HCT116 (cell line): ENCODE data around the gene CRISP3. TPM values are rescaled to one million over a fixed set of nuclear protein-coding genes. Genes with fewer than 3 reads are reported as not detected.
"Not testable (repeated sequence)": the region's sequence is repeated elsewhere in the genome, so short reads cannot be mapped to it uniquely, and the experiment has no call there.

ENCODE experiments used
- ATAC-seq: fragments of 200-7000 bp; cut with Tn5 transposase; 2 replicates; pipeline ENCODE4 v1.9.1; 2020; ENCODE audit warnings: mild to moderate bottlenecking, moderate library complexity
- BruUV-seq: library from RNA; stranded (reverse); fragments of 400-500 nt; replicated peaks from 2 replicates; lab custom pipeline; 2021; lab: Mats Ljungman, UMichigan
- CTCF ChIA-PET: fragments of 300-600 bp; sonication (Branson Sonifier 250); formaldehyde crosslinking; loops from one replicate; lab custom pipeline; 2021; ENCODE audit warnings: antibody characterized with exemption; lab: Charles Lee
- POLR2A ChIA-PET: fragments of 300-600, 350-600 bp; sonication (Branson Sonifier 250); formaldehyde crosslinking; loops from one replicate; lab custom pipeline; 2021; ENCODE audit warnings: antibody characterized with exemption; lab: Charles Lee
- RAD21 ChIA-PET, 2 experiments: fragments of 300-600 bp; sonication (Branson Sonifier 250); formaldehyde crosslinking; loops; one replicate each; lab custom pipeline; 2023; ENCODE audit warnings: low total read pairs in 2 of 2; ENCODE audit not compliant: uncharacterized antibody in 2 of 2, unreplicated experiment in 2 of 2, low non-redundant PET in 1 of 2; lab: Charles Lee
- DNase-seq: peaks from one replicate; pipeline ENCODE4 v3.0.0-alpha.2; 2010; ENCODE audit warnings: low read depth, low spot score
- H2AFZ ChIP-seq: fragments of 200-600 bp; shearing (Covaris generic), sonication (generic); 2 replicates; pipeline ENCODE4 v1.6.1; 2017; ENCODE audit warnings: low read depth, mixed run types, mixed read lengths, antibody characterized with exemption, low read length; ENCODE audit not compliant: poor library complexity, severe bottlenecking
- H3K27ac ChIP-seq: 2 replicates; pipeline ENCODE4 v1.5.1; 2012; ENCODE audit warnings: low read depth, low read length
- H3K27me3 ChIP-seq: fragments of 200-600 bp; sonication (generic); 2 replicates; pipeline ENCODE4 v1.6.1; 2016; ENCODE audit warnings: mixed run types, low read length, mixed read lengths; ENCODE audit not compliant: insufficient read depth
- H3K36me3 ChIP-seq, 2 experiments: fragments of 200-500 bp in 1 of 2; fragments of 200-600 bp in 1 of 2; sonication (Bioruptor generic) in 1 of 2; sonication (generic) in 1 of 2; 2 replicates each; pipeline versions ENCODE4 v1.5.1 to v1.6.1; 2014 to 2016; ENCODE audit warnings: low read length in 2 of 2, inconsistent platforms in 1 of 2, mixed read lengths in 1 of 2, mixed run types in 1 of 2; ENCODE audit not compliant: insufficient read depth in 2 of 2, control insufficient read depth in 1 of 2
- H3K4me1 ChIP-seq, 2 experiments: fragments of 200-600 bp in 1 of 2; sonication (generic) in 1 of 2; 2 replicates each; pipeline versions ENCODE4 v1.5.1 to v1.6.1; 2012 to 2017; ENCODE audit warnings: low read length in 2 of 2, inconsistent platforms in 1 of 2, mild to moderate bottlenecking in 1 of 2, mixed read lengths in 1 of 2, mixed run types in 1 of 2, moderate library complexity in 1 of 2; ENCODE audit not compliant: insufficient read depth in 2 of 2, control insufficient read depth in 1 of 2
- H3K4me2 ChIP-seq: fragments of 200-600 bp; sonication (generic); 2 replicates; pipeline ENCODE4 v1.6.1; 2017; ENCODE audit warnings: mixed run types, low read length, mixed read lengths
- H3K4me3 ChIP-seq, 2 experiments: fragments of 200-600 bp in 1 of 2; sonication (generic) in 1 of 2; replicated peaks in 1 of 2; 2 replicates each; pipeline ENCODE4 v1.5.1; 2011 to 2016; ENCODE audit warnings: low read length in 2 of 2, control low read depth in 1 of 2, low read depth in 1 of 2, mild to moderate bottlenecking in 1 of 2, mixed read lengths in 1 of 2, mixed run types in 1 of 2
- H3K79me2 ChIP-seq: fragments of 200-600 bp; sonication (generic); 2 replicates; pipeline ENCODE4 v1.6.1; 2017; ENCODE audit warnings: mild to moderate bottlenecking, mixed run types, low read length, moderate library complexity, mixed read lengths; ENCODE audit not compliant: insufficient read depth
- H3K9ac ChIP-seq: fragments of 200-600 bp; sonication (generic); 2 replicates; pipeline ENCODE4 v1.6.1; 2016; ENCODE audit warnings: low read length, mixed read lengths
- H3K9me2 ChIP-seq: fragments of 200-600 bp; sonication (generic), shearing (Covaris generic); 2 replicates; pipeline ENCODE4 v1.6.1; 2017; ENCODE audit warnings: mixed run types, mild to moderate bottlenecking, moderate library complexity; ENCODE audit not compliant: insufficient read depth
- H3K9me3 ChIP-seq, 2 experiments: fragments of 200-500 bp in 1 of 2; fragments of 200-600 bp in 1 of 2; sonication (Bioruptor generic) in 1 of 2; sonication (generic) in 1 of 2; 2 replicates each; pipeline ENCODE4 v1.6.1; 2014 to 2017; ENCODE audit warnings: low read length in 2 of 2, mixed read lengths in 2 of 2, inconsistent platforms in 1 of 2, low read depth in 1 of 2, mild to moderate bottlenecking in 1 of 2, mixed run types in 1 of 2, moderate library complexity in 1 of 2; ENCODE audit not compliant: control insufficient read depth in 1 of 2, insufficient read depth in 1 of 2
- H4K20me1 ChIP-seq: fragments of 200-600 bp; sonication (generic), shearing (Covaris generic); 2 replicates; pipeline ENCODE4 v1.6.1; 2017; ENCODE audit warnings: mixed run types, mild to moderate bottlenecking, moderate library complexity; ENCODE audit not compliant: insufficient read depth
- CBX3 ChIP-seq: IDR thresholded peaks from 2 replicates; pipeline ENCODE4 v1.6.1; 2012; ENCODE audit warnings: low read depth
- ELF1 ChIP-seq: IDR thresholded peaks from 2 replicates; pipeline ENCODE4 v1.6.1; 2012; ENCODE audit warnings: low read depth, borderline replicate concordance
- JUND ChIP-seq: IDR thresholded peaks from 2 replicates; pipeline ENCODE4 v1.6.1; 2012
- MAX ChIP-seq: IDR thresholded peaks from 2 replicates; pipeline ENCODE4 v1.6.1; 2012
- RAD21 ChIP-seq: IDR thresholded peaks from 2 replicates; pipeline ENCODE4 v1.6.1; 2012; ENCODE audit warnings: low read depth, mild to moderate bottlenecking
- SIN3A ChIP-seq: IDR thresholded peaks from 2 replicates; pipeline ENCODE4 v1.6.1; 2012; ENCODE audit warnings: low read depth
- SP1 ChIP-seq: IDR thresholded peaks from 2 replicates; pipeline ENCODE4 v1.6.1; 2012; ENCODE audit warnings: low read depth
- SRF ChIP-seq: IDR thresholded peaks from 2 replicates; pipeline ENCODE4 v1.6.1; 2012; ENCODE audit warnings: low read depth
- ZFX ChIP-seq: fragments of 450-650 bp; IDR thresholded peaks from 2 replicates; pipeline ENCODE4 v1.6.1; 2017
- intact Hi-C: fragments of 100-400 bp; cut with micrococcal nuclease; formaldehyde crosslinking; loops from 2 replicates; pipeline ENCODE4 v1.10.0; 2022
- total RNA-seq: library from RNA; stranded (reverse); gene quantifications from one replicate; pipeline ENCODE4 v1.2.1, GENCODE V29; 2021; ENCODE audit not compliant: unreplicated experiment

The CRISP3 gene
- total RNA-seq, 1 experiment from 2014 or later, result not detected

- H3K9ac ChIP-seq, result no peak overlapping the region
- ChIA-PET CTCF (no interaction called here), RAD21 (no interaction called here), POLR2A (no interaction called here)
- H3K4me3 ChIP-seq, result no peak overlapping the region
- H2AFZ ChIP-seq, result no peak overlapping the region
- no peaks in the 10 kb centered on the region for H4K20me1 ChIP-seq
- H3K4me2 ChIP-seq, result no peak overlapping the region
- no peak for TF ChIP-seq SIN3A
- TF ChIP-seq ZFX, result no peak
- TF ChIP-seq JUND, result no peak
- TF ChIP-seq SP1, result no peak
- no peak for TF ChIP-seq SRF
- TF ChIP-seq CBX3, result no peak
- TF ChIP-seq RAD21, result no peak
- no peak for TF ChIP-seq ELF1
- no peak for TF ChIP-seq MAX
- no peak overlapping the region for H3K27ac ChIP-seq
- no peaks in the 10 kb centered on the region for H3K9me3 ChIP-seq
- H3K79me2 ChIP-seq, result no peaks in the 10 kb centered on the region
- H3K27me3 ChIP-seq, result no peaks in the 10 kb centered on the region
- no peaks in the 10 kb centered on the region for H3K4me1 ChIP-seq
- intact Hi-C loops, result no loop called here
- no peaks in the 10 kb centered on the region for H3K36me3 ChIP-seq
- no peaks in the 10 kb centered on the region for H3K9me2 ChIP-seq
- DNase-seq (no peak), ATAC-seq (no peak)
- no TSS peak for BruUV-seq
These were observed 13.9 kb downstream of the CRISP3 start for GRCh38 chr6:49730251-49730650.

- ATAC-seq, DNase-seq, H3K4me1 ChIP-seq, H3K36me3 ChIP-seq, H2AFZ ChIP-seq, H4K20me1 ChIP-seq, H3K4me3 ChIP-seq, H3K27me3 ChIP-seq, POLR2A ChIA-PET, RAD21 ChIA-PET, H3K79me2 ChIP-seq, BruUV-seq, intact Hi-C loops, H3K27ac ChIP-seq, CTCF ChIA-PET, H3K9ac ChIP-seq, H3K9me3 ChIP-seq, H3K9me2 ChIP-seq, H3K4me2 ChIP-seq: not testable (repeated sequence)
These were observed 20.3 kb downstream of the CRISP3 start for GRCh38 chr6:49723917-49724316.
